GM08714 (cell line): ENCODE data around the gene FRAS1.

Source experiments
- H3K4me3 ChIP-seq: fragments of 200-500 bp; sonication (Bioruptor generic); 2 replicates; pipeline ENCODE4 v1.5.1; 2014; ENCODE audit warnings: mild to moderate bottlenecking, low read length, inconsistent platforms
- ZNF274 ChIP-seq: IDR thresholded peaks from 2 replicates; pipeline ENCODE4 v1.6.1; 2012; ENCODE audit warnings: mild to moderate bottlenecking, low read depth, low read length

The FRAS1 gene

GRCh38 chr4:78331186-78331585 is 274.1 kb downstream of the FRAS1 start:
- TF ChIP-seq ZNF274 = no peak
- no peak overlapping the region for H3K4me3 ChIP-seq

- no peak overlapping the region for H3K4me3 ChIP-seq
- no peak for TF ChIP-seq ZNF274
Observed at GRCh38 chr4:78331965-78332364, 274.8 kb downstream of the FRAS1 start.

- H3K4me3 ChIP-seq = no peak overlapping the region
- no peak for TF ChIP-seq ZNF274
Observed at GRCh38 chr4:78332976-78333375, 275.9 kb downstream of the FRAS1 start.

GRCh38 chr4:78336093-78336943 is 279.2 kb downstream of the FRAS1 start:
- TF ChIP-seq ZNF274 = no peak
- H3K4me3 ChIP-seq = no peak overlapping the region

GRCh38 chr4:78337244-78338020 is 280.3 kb downstream of the FRAS1 start:
- TF ChIP-seq ZNF274 = no peak
- no peak overlapping the region for H3K4me3 ChIP-seq

GRCh38 chr4:78342125-78342524 is 285.0 kb downstream of the FRAS1 start:
- no peak overlapping the region for H3K4me3 ChIP-seq
- TF ChIP-seq ZNF274 = no peak

- no peak overlapping the region for H3K4me3 ChIP-seq
- no peak for TF ChIP-seq ZNF274
Observed at GRCh38 chr4:78343682-78344081, 286.6 kb downstream of the FRAS1 start.

GRCh38 chr4:78345237-78345636 is 288.1 kb downstream of the FRAS1 start:
- no peak overlapping the region for H3K4me3 ChIP-seq
- TF ChIP-seq ZNF274 = no peak

- TF ChIP-seq ZNF274 = no peak
- no peak overlapping the region for H3K4me3 ChIP-seq
Observed at GRCh38 chr4:78346222-78346621, 289.1 kb downstream of the FRAS1 start.

- no peak overlapping the region for H3K4me3 ChIP-seq
- no peak for TF ChIP-seq ZNF274
Observed at GRCh38 chr4:78347527-78347926, 290.4 kb downstream of the FRAS1 start.

- no peak for TF ChIP-seq ZNF274
- no peak overlapping the region for H3K4me3 ChIP-seq
Observed at GRCh38 chr4:78353921-78354320, 296.8 kb downstream of the FRAS1 start.

GRCh38 chr4:78354782-78355181 is 297.7 kb downstream of the FRAS1 start:
- no peak overlapping the region for H3K4me3 ChIP-seq
- TF ChIP-seq ZNF274 = no peak

- H3K4me3 ChIP-seq = no peak overlapping the region
- no peak for TF ChIP-seq ZNF274
Observed at GRCh38 chr4:78355306-78355705, 298.2 kb downstream of the FRAS1 start.

GRCh38 chr4:78356251-78356786 is 299.2 kb downstream of the FRAS1 start:
- H3K4me3 ChIP-seq = no peak overlapping the region
- no peak for TF ChIP-seq ZNF274

- TF ChIP-seq ZNF274 = no peak
- no peak overlapping the region for H3K4me3 ChIP-seq
Observed at GRCh38 chr4:78357122-78357521, 300.0 kb downstream of the FRAS1 start.

- no peak for TF ChIP-seq ZNF274
- no peak overlapping the region for H3K4me3 ChIP-seq
Observed at GRCh38 chr4:78360466-78360865, 303.3 kb downstream of the FRAS1 start.
